Stimulated activated CD4-positive, alpha-beta T cell treated with anti-CD3 and anti-CD28 coated beads, Interleukin-12 subunit alpha, Interleukin-12 subunit beta, amount 100 ng/mL, for 48 hours (primary cell): ENCODE measurements around the gene GIPC1.
"Not testable (repeated sequence)": the region's sequence is repeated elsewhere in the genome, so short reads cannot be mapped to it uniquely, and the experiment has no call there.

Source experiments
- DNase-seq, 3 donors: peaks; one replicate each; pipeline ENCODE4 v3.0.0-alpha.2; 2020; ENCODE audit warnings: low read depth in 2 of 3, low spot score in 1 of 3

GIPC1 gene, protein sequence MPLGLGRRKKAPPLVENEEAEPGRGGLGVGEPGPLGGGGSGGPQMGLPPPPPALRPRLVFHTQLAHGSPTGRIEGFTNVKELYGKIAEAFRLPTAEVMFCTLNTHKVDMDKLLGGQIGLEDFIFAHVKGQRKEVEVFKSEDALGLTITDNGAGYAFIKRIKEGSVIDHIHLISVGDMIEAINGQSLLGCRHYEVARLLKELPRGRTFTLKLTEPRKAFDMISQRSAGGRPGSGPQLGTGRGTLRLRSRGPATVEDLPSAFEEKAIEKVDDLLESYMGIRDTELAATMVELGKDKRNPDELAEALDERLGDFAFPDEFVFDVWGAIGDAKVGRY

GRCh38 chr19:14496029-14496833, at the start of gene GIPC1:
Gene GIPC1, minus strand, starts transcription at chr19:14496127. Its CDS starts 13,151 bp downstream, at chr19:14482976.
- DNase-seq: peak; percentile 62 to 83 (median 68)

- DNase-seq: no peak
Measured at GRCh38 chr19:14545716-14546082, 49.8 kb upstream of the GIPC1 start.

- no peak for DNase-seq
Measured at GRCh38 chr19:14544977-14545715, 49.2 kb upstream of the GIPC1 start.

DNA sequence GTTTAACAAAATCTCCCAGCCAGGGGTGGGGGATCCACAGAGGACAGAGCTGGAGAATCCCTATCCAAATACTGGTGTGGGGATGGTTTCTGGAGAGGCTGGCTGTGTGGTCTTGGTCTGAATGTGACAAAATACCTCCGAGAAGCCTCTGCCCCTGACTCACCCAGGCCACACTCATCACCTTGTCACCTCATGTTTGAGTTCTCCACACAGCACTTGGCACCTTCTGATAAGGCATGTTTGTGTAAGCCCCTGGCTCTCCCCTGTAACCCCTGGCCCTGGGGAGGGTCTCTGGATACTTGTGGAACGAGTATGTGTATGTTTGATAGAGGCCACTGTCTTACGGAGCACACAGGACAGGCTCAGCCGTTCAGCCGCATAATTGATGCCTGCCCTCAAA, 48.1 kb upstream of the GIPC1 start:
- no peak for DNase-seq

- no peak for DNase-seq
Measured at GRCh38 chr19:14542711-14543328, 46.9 kb upstream of the GIPC1 start.

- DNase-seq: not testable (repeated sequence)
Measured at GRCh38 chr19:14541979-14542378, 46.1 kb upstream of the GIPC1 start.

- no peak for DNase-seq
Measured at GRCh38 chr19:14540741-14541525, 45.0 kb upstream of the GIPC1 start.

- peak in 2 of 3 donors; percentile 30 to 42 for DNase-seq
Measured at GRCh38 chr19:14536926-14537692, 41.2 kb upstream of the GIPC1 start.

DNA sequence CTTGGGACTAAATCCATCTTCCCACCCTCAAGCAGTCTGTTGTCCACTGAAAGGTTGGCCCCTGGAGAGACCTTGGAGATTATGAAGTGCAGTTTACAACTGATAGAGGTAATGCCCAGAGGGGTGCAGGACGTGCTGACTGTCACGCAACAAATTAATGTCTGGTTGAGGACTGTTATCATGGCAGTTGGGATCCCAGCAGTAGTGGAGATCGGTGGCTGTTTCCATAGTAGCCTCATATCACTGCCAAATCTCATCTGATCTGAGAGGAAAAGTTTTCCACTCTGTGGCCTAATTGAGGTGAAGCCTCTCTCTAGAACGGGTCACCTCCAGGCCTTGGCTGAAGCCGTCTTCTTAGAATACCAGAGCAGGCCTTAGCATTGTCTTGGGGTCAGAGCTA, 37.5 kb upstream of the GIPC1 start:
- no peak for DNase-seq

GRCh38 chr19:14530506-14530905, 34.6 kb upstream of the GIPC1 start:
- no peak for DNase-seq

DNA sequence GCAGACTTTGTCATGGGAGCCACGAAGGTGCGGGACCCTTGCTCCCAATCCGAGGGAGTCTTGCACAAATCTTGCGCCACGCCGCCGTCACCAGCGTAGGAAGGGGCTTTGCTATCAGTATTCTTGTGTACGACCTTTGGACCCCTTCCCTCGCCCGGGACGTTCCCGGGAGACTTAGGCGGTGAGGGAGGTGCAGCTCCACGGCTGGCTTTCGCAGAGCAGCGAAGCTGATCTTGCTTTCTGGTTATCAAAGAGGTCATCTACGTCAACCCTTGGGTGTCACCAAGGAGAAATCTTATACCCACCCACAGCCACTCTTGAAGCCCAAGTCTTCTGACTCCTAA, 34.0 kb upstream of the GIPC1 start:
- no peak for DNase-seq

- peak; percentile 100 for DNase-seq
Measured at GRCh38 chr19:14529254-14530004, 33.5 kb upstream of the GIPC1 start, which contains the start of gene TECR. Gene TECR, plus strand, starts transcription at chr19:14529594. Its CDS starts 103 bp downstream, at chr19:14529697.

DNA sequence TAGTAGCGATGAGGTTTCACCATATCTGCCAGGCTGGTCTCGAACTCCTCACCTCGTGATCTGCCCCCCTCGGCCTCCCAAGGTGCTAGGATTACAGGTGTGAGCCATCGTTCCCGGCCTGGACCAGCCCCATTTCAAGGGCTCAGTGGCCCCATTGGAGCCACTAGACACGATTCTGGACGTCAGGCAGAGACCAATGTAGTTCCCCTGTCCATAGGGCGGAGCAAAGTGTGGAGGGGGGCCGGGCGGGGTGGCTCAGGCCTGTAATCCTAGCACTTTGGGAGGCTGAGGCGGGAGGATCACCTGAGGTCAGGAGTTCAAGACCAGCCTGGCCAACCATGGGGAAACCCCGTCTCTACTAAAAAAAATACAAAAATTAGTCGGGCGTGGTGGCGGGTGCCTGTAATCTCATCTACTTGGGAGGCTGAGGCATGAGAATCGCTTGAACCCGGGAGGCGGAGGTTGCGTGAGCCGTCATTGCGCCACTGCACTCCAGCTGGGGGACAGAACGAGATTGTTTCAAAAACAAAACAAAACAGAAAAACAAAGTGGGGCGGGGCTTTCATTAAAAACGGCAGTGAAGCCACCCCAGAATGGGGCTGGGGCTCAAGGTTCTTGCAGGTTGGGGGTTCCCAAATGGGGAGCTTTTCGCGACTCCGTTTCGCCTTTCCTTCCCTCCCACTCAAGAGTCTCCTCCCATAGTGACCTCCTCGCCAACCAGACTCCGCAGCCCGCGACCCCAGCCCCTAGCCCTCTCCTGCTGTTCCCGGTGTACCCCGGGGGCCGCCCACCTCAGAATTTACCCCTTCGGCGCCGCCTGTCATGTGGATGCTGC, 32.7 kb upstream of the GIPC1 start:
- no peak for DNase-seq

GRCh38 chr19:14526423-14526822, 30.5 kb upstream of the GIPC1 start:
- DNase-seq: no peak

- no peak for DNase-seq
Measured at GRCh38 chr19:14525729-14526128, 29.8 kb upstream of the GIPC1 start.

DNA sequence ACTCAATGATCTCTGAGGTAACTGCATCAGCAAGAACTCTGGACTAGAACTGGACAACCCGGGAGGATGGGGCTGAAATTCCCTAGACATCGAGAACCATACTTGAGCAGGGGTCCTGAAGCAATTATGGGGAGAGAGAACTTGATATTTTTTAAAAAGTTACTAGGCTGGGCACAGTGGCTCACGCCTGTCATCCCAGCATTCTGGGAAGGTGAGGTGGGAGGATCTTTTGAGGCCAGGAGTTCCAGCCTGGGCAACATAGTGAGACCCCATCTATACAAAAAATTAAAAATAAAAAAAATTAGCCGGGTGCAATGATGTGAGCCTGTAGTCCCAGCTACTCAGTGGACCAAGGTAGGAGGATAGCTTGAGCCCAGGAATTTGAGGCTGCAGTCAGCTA, 24.6 kb upstream of the GIPC1 start:
- no peak for DNase-seq

DNA sequence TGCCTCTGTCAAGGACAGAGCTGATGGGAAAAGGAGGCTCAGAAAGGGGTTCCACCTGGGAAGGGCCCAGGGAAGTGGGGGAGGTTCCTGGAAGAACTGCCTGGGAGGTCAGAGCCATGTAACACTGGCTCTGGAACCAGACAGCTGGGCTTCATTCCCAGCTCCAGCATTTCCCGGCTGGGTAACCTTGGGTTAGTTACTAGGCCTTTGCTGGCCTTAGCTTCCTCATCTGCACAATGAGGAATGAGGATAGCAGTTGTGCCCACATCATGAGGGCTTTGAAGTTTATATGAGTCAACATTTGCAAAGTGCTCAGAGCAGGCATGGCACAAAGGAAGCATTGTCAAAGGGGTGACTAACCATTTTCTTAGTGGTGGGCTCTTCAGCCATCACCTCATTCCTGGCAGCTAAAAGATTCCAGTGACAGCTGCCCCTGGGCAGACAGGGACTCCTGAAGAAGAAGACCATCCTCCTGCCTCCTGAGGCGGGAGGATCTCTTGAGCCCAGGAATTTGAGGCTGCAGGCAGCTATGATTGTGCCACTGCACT, 24.0 kb upstream of the GIPC1 start:
- DNase-seq: no peak
